ENCODE measurements around the gene TESK2.
A peak's percentile ranks its signal among the peaks of the same experiment; 100 is the strongest.
"Not testable (repeated sequence)": the region's sequence is repeated elsewhere in the genome, so short reads cannot be mapped to it uniquely, and the experiment has no call there.

Gene TESK2

GRCh38 chr1:45490626-45491486, at the start of gene TESK2:
Gene TESK2, minus strand, starts transcription at chr1:45491163. Its CDS starts 33,378 bp downstream, at chr1:45457785.
- DNase-seq = peak; percentile 99

- DNase-seq = no peak
These were observed 45.9 kb upstream of the TESK2 start for GRCh38 chr1:45536886-45537285.

- no peak for DNase-seq
These were observed 45.2 kb upstream of the TESK2 start for GRCh38 chr1:45535988-45536766.

GRCh38 chr1:45531873-45532272, 40.9 kb upstream of the TESK2 start:
- DNase-seq = no peak

- no peak for DNase-seq
These were observed 39.7 kb upstream of the TESK2 start for GRCh38 chr1:45530632-45531135.

GRCh38 chr1:45526135-45526644, 35.2 kb upstream of the TESK2 start:
- DNase-seq = no peak

GRCh38 chr1:45523975-45524374, 33.0 kb upstream of the TESK2 start:
- not testable (repeated sequence) for DNase-seq

GRCh38 chr1:45523516-45523915, 32.6 kb upstream of the TESK2 start:
- not testable (repeated sequence) for DNase-seq

GRCh38 chr1:45522324-45523104, 31.6 kb upstream of the TESK2 start:
- no peak for DNase-seq

- peak; percentile 98 for DNase-seq
These were observed 30.7 kb upstream of the TESK2 start, which contains the start of gene PRDX1 for GRCh38 chr1:45521413-45522323. Gene PRDX1, minus strand, starts transcription at chr1:45521884. Its CDS starts 2,841 bp downstream, at chr1:45519043.

- not testable (repeated sequence) for DNase-seq
These were observed 28.8 kb upstream of the TESK2 start for GRCh38 chr1:45519774-45520173.

- DNase-seq = no peak
These were observed 27.9 kb upstream of the TESK2 start for GRCh38 chr1:45518910-45519309.

GRCh38 chr1:45518366-45518765, 27.4 kb upstream of the TESK2 start:
- not testable (repeated sequence) for DNase-seq

GRCh38 chr1:45516465-45516864, 25.5 kb upstream of the TESK2 start:
- no peak for DNase-seq

GRCh38 chr1:45516036-45516435, 25.1 kb upstream of the TESK2 start:
- no peak for DNase-seq

- not testable (repeated sequence) for DNase-seq
These were observed 22.7 kb upstream of the TESK2 start for GRCh38 chr1:45513532-45514260.

- DNase-seq = peak; percentile 28
These were observed 21.7 kb upstream of the TESK2 start for GRCh38 chr1:45512641-45513054.

GRCh38 chr1:45510972-45511527, 20.1 kb upstream of the TESK2 start:
- no peak for DNase-seq

- DNase-seq = no peak
These were observed 19.3 kb upstream of the TESK2 start for GRCh38 chr1:45510036-45510971.

All from NCI-H1092 (cell line).